GM19023 (cell line): ENCODE measurements around the gene HUNK.

Source experiments
- ATAC-seq: cut with Tn5 transposase; IDR thresholded peaks from one replicate; pipeline ENCODE4 v1.9.1; 2021; ENCODE audit warnings: mild to moderate bottlenecking, moderate library complexity; ENCODE audit not compliant: unreplicated experiment

HUNK gene

GRCh38 chr21:31948676-31949075, 75.9 kb downstream of the HUNK start:
- no peak for ATAC-seq

GRCh38 chr21:31952828-31953227, 80.0 kb downstream of the HUNK start:
- ATAC-seq, result no peak

- no peak for ATAC-seq
Observed at GRCh38 chr21:31957631-31958030, 84.8 kb downstream of the HUNK start.

- ATAC-seq, result no peak
Observed at GRCh38 chr21:31959881-31960280, 87.1 kb downstream of the HUNK start.

- ATAC-seq, result no peak
Observed at GRCh38 chr21:31961027-31961426, 88.2 kb downstream of the HUNK start.

- ATAC-seq, result no peak
Observed at GRCh38 chr21:31961704-31962103, 88.9 kb downstream of the HUNK start.

GRCh38 chr21:31964692-31965091, 91.9 kb downstream of the HUNK start:
- no peak for ATAC-seq

- no peak for ATAC-seq
Observed at GRCh38 chr21:31967334-31967733, 94.5 kb downstream of the HUNK start.

GRCh38 chr21:31972622-31973021, 99.8 kb downstream of the HUNK start:
- no peak for ATAC-seq

GRCh38 chr21:31973402-31973944, 100.7 kb downstream of the HUNK start:
- ATAC-seq, result no peak

GRCh38 chr21:31974454-31974985, 101.7 kb downstream of the HUNK start:
- ATAC-seq, result no peak

- no peak for ATAC-seq
Observed at GRCh38 chr21:31975491-31975890, 102.7 kb downstream of the HUNK start.

GRCh38 chr21:31977816-31978215, 105.0 kb downstream of the HUNK start:
- ATAC-seq, result no peak

- no peak for ATAC-seq
Observed at GRCh38 chr21:31983120-31983519, 110.3 kb downstream of the HUNK start.

GRCh38 chr21:31983554-31983953, 110.7 kb downstream of the HUNK start:
- ATAC-seq, result no peak

- ATAC-seq, result no peak
Observed at GRCh38 chr21:31985398-31985797, 112.6 kb downstream of the HUNK start.

GRCh38 chr21:31986035-31986856, 113.4 kb downstream of the HUNK start:
- no peak for ATAC-seq

- no peak for ATAC-seq
Observed at GRCh38 chr21:31987696-31988095, 114.9 kb downstream of the HUNK start.

GRCh38 chr21:31988492-31989290, 115.9 kb downstream of the HUNK start:
- no peak for ATAC-seq

GRCh38 chr21:31991356-31992331, 118.8 kb downstream of the HUNK start:
- no peak for ATAC-seq
